Retinal pigment epithelial cell (primary cell): ENCODE data around the gene VPS4B.
"Not testable (repeated sequence)": the region's sequence is repeated elsewhere in the genome, so short reads cannot be mapped to it uniquely, and the experiment has no call there.

Experiments used
- DNase-seq: peaks from one replicate; pipeline ENCODE4 v3.0.0-alpha.2; 2010; ENCODE audit warnings: low read depth
- H3K4me3 ChIP-seq: 2 replicates; pipeline ENCODE4 v1.5.1; 2011; ENCODE audit warnings: mild to moderate bottlenecking, low read length, control low read depth, moderate library complexity
- TF ChIP-seq, protein P1 (sequence below): conservative IDR thresholded peaks from 2 replicates; pipeline ENCODE4 v1.5.1; 2011; ENCODE audit warnings: low read depth, low read length, control low read depth, inconsistent platforms

VPS4B gene

DNA sequence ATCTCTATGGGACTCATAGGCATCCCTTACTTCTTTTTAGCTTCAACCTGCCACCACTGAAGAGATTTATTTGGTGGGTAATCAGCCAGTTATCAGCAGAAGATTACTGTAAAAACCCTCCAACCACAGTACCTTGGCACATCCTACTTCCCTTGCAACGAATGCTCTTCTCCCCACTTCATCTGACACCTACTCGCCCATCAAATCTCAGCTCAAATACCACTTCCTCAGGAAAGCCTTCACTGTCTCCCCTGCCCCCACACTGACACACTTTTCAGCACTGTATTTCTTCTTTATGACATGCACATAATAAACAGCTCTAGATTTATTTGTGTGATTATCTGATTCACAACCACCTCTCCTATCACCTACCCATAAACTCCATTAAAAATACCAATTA is 58.3 kb downstream of the VPS4B start:
- H3K4me3 ChIP-seq: no peak overlapping the region
- no peak for DNase-seq
- TF ChIP-seq, protein P1, sequence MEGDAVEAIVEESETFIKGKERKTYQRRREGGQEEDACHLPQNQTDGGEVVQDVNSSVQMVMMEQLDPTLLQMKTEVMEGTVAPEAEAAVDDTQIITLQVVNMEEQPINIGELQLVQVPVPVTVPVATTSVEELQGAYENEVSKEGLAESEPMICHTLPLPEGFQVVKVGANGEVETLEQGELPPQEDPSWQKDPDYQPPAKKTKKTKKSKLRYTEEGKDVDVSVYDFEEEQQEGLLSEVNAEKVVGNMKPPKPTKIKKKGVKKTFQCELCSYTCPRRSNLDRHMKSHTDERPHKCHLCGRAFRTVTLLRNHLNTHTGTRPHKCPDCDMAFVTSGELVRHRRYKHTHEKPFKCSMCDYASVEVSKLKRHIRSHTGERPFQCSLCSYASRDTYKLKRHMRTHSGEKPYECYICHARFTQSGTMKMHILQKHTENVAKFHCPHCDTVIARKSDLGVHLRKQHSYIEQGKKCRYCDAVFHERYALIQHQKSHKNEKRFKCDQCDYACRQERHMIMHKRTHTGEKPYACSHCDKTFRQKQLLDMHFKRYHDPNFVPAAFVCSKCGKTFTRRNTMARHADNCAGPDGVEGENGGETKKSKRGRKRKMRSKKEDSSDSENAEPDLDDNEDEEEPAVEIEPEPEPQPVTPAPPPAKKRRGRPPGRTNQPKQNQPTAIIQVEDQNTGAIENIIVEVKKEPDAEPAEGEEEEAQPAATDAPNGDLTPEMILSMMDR: no peak

DNA sequence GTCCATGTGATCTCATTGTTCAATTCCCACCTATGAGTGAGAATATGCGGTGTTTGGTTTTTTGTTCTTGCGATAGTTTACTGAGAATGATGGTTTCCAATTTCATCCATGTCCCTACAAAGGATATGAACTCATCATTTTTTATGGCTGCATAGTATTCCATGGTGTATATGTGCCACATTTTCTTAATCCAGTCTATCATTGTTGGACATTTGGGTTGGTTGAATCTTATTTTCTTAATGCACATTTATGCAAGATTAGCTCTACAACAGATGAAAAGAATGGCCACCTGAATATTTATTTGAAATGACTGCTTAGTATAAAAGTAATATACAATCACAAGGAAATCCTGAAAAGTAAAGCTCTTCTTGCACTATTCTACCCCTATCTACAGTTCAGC is 58.9 kb downstream of the VPS4B start:
- DNase-seq, H3K4me3 ChIP-seq: not testable (repeated sequence)

DNA sequence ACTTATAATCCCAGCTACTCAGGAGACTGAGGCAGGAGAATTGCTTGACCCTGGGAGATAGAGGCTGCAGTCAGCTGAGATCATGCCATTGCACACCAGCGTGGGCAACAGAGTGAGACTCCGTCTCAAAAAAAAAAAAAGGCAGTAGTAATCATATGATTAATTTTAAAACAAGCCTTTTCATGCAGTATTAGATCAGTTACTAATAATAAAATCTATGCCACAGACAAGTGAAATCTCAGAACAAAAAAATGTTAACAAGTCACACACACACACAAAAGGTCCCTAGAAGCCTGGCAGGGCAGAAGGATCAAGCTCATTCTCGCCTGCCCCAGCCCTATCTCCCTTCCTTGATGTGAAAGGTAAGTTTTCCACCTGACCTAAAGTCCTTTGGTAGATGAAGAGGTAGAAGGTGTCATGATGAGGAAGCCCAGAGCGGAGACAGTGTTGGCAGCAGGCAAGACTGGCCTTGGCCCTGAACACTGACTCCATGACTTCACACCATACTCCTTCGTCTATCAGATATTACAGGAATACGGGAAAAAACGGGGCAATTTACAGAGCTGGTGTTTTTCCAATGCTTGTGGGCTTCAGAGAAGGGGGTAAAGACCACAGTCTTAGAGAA is 65.9 kb downstream of the VPS4B start:
- no peak for DNase-seq
- TF ChIP-seq, protein P1: no peak
- H3K4me3 ChIP-seq: no peak overlapping the region

DNA sequence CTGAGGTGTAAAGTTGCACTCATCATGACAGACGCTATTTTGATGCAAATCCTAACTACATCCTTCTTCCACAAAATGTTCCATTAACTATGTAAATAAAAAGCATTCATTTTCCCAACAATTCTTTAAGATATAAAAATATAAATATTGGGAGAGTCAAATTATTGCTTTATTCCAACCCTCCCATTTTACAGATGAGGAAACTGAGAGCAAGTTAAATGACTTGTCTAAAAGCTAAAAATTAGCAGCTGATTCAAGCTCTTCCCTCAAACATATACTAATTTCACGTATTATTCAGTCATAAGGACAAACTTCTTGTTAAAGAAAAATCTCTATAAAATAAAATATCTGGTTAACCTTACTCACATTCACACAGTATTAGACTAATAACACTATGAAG is 72.0 kb downstream of the VPS4B start:
- H3K4me3 ChIP-seq: no peak overlapping the region
- TF ChIP-seq, protein P1: no peak
- DNase-seq: no peak

DNA sequence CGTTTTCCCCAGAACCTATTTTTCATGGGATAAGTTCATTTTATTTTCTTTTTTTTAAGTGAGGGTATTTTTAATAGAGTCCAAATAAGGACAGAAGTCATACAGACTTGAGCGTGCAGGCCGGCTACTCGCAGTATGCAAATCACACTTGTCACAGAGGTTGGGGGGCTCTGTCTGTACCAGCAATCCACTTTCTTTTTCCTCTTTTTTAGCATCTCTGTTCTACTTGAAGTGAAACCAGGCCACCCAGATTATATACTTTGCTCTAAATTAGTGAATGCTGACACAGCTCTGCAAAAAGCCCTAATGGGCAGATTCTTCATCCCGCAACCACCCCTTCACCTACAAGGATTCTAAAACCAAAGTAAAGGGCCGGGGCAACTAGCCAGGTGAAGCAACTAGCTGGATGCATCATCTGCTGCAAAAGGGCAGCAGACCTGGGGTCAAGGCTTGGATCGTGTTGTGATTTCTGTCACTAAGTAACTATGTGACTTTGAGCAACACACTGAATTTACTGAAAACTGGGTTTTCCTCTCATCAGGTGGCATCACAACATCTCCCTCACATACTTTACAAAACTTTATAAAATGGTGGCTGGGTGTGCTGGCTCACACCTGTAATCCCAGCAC is 73.7 kb downstream of the VPS4B start:
- TF ChIP-seq, protein P1: no peak
- no peak for DNase-seq

DNA sequence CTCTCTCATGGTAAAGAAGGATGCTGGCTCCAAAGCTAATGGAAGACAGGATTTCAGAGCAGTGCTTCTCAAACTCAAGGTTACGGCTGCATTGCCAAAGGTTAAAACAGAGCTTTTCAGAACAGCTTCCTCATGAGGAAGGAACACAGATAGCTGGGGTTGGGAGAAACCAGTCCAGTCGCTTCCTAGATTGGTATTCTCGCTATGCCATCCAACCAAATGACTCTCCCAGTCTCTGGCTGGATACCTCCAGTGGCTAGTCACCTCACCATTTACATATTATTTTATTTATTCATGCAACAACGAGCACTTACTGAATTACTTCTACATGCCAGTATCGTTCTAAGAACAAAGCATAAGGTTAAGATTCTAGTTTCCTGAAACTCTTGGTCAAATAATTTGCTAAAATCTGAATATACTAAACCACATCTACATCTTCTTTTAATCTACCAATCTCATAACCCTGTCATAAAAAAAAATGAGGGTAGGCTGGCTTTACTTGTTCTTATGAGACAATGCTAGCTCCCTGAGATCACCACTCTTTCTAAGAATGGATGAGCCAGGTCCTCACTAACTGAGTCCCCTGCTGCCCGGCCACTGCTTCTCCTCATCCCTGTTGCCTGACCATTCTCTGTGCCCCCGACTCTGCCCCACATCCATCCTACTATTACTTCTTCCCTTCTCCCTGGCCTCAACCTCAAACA is 75.6 kb downstream of the VPS4B start:
- DNase-seq: no peak
- no peak overlapping the region for H3K4me3 ChIP-seq
- TF ChIP-seq, protein P1: no peak

More for the DNA sequence above, 73.7 kb downstream of the VPS4B start:
- no peak overlapping the region for H3K4me3 ChIP-seq

DNA sequence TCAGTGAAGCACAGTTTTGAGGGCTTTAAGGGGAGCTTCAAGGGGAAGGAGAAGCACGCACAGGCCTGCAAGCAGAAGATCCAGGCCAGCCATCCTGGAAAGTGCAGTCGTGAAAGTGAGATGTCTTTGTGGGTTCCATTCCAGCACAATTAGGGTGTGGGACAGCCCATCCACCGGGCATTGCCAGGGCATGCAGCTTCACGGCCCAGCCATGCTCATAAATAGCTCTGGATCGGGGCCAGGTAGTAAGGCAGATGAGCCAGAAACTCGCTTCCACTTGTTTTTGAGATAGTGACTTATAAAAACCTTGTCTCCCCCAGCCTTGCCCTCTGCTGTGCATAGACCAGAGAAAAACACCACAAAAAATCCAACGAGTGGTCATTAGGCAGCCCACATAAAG is 76.2 kb downstream of the VPS4B start:
- TF ChIP-seq, protein P1: no peak
- no peak for DNase-seq
- no peak overlapping the region for H3K4me3 ChIP-seq
